GM21381 (cell line): ENCODE results near the gene FZD2.
"Not testable (repeated sequence)": the region's sequence is repeated elsewhere in the genome, so short reads cannot be mapped to it uniquely, and the experiment has no call there.

ENCODE experiments used
- ATAC-seq: cut with Tn5 transposase; IDR thresholded peaks from one replicate; pipeline ENCODE4 v1.9.1; 2021; ENCODE audit warnings: mild to moderate bottlenecking, moderate library complexity; ENCODE audit not compliant: unreplicated experiment

FZD2 gene

GRCh38 chr17:44546671-44547606 is 10.3 kb upstream of the FZD2 start:
- no peak for ATAC-seq

DNA sequence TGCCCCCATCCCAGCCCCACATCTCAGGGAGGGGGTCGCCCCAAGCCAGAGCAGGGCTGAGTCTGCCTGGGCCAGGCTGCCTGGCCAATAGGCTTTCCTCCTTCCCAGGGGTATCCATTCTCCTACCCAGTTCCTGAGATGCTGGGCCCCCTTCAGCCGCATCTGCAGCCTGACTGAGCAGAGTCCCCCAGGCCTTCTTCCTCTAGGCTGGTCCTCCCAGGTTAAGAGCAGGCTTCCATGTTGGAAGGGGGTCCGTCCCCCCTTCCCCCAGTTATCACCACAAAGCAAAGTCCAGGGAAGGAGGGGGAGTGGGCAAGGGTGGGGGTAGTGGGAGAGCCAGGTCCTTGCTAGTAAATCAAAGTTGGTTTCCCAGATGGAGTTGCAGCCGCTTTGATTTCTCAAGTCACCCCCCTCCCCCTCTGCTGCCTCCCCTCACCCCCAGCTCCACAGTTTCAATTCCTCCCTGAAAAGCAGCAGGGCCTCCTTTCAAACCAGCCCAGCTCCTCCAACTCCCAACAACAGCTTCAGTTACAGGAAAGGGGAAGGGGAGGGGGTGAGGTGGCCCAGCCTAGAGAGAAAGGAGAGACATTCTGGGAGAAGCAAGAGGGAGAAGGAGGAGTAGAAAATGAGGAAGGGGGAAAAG is 9.5 kb upstream of the FZD2 start:
- no peak for ATAC-seq

DNA sequence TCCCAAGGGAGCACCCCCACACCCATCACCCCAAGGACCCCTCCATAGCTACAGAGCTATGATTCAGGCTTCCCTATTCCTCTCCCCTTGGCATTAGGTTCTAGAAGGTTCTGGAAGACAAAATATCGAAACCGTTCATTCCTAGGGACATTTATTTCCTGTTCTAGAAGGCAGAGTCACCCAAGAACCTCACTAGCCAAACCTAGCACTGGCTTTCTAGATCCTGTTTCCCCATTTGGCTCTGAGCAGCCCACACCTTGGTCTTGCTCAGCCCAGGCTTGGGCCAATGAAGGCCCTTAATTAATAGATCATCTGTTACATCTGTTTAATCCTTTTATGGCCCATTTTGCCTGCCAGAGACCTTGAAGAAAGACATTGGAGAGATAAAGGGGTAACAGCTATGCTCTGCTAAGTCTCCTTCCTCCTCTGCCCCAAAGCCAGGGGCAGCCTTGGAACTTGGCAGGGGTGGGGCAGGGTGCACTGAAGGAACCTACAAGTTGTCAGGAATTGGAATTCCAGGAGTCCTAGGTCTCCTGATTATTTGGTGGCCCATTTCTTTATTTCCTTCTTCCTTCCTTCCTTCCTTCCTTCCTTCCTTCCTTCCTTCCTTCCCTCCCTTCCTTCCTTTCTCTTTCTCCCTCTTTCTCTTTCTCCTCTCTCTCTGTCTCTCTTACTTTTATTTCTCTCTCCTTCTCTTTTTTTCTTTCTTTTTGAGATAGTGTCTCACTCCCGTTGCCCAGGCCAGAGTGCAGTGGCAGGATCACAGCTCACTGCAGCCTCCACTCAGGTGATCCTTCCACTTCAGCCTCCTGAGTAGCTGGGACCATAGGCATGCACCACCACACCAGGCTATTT is 8.7 kb upstream of the FZD2 start:
- no peak for ATAC-seq

DNA sequence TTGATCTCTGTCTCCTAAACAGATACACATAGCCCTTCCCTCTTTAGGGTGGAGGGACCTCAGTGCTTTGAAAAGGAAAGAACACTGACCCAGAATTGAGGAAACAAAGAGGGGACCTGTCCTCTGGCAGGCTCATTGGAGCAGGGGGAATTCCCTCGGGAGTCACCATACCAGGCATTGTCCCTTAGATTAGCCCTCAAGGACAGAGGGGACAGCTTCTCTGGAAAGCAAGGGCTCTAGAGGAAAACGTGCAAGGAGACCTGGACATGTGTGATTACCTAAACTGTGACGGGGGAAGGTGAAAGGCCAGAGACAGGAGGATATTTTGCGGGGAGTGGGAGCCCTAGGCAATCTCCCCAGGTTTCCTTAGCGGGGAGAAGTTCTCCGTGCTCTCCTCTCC is 7.6 kb upstream of the FZD2 start:
- ATAC-seq, result no peak

- ATAC-seq, result no peak
Observed at GRCh38 chr17:44552361-44552760, 4.9 kb upstream of the FZD2 start.

GRCh38 chr17:44555099-44555498 is 2.2 kb upstream of the FZD2 start:
- ATAC-seq, result no peak

DNA sequence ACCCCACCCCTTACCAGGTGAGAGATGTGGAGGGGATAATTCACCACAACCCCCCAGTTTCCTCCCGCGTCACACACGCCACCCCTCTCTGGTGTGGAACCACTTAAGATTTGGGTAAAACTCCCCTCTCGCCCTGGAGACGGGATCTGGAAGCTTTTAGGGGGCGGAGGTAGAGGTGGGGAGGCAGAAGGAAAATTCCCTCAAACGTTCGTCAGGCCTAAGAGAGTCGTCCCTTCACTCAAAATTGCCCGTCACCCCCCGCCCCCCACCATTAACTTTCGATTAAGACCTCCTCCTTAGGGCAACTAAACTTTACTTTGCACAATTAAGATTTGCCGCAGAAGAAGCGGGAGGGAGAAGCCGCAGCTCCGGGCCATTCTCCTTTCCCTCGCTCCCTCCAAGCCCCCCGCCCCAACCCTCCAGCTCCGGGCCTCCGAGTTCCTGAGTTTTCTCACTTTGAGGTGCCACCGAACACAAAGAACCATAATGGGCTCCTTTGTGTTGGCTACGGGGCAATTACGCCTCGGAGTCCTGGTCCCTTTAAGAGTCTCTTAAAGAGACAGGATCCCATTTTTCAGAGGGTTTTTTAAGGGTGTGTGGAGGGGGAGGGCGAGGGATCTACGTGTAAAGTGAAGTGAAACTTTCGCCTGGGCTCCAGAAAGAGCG is 985 bp upstream of the FZD2 start:
- ATAC-seq, result no peak

DNA sequence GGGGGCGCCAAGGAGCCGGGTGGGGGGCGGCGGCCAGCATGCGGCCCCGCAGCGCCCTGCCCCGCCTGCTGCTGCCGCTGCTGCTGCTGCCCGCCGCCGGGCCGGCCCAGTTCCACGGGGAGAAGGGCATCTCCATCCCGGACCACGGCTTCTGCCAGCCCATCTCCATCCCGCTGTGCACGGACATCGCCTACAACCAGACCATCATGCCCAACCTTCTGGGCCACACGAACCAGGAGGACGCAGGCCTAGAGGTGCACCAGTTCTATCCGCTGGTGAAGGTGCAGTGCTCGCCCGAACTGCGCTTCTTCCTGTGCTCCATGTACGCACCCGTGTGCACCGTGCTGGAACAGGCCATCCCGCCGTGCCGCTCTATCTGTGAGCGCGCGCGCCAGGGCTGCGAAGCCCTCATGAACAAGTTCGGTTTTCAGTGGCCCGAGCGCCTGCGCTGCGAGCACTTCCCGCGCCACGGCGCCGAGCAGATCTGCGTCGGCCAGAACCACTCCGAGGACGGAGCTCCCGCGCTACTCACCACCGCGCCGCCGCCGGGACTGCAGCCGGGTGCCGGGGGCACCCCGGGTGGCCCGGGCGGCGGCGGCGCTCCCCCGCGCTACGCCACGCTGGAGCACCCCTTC is 484 bp downstream of the FZD2 start:
- no peak for ATAC-seq

- ATAC-seq, result no peak
Observed at GRCh38 chr17:44558334-44558709, 1.0 kb downstream of the FZD2 start.

DNA sequence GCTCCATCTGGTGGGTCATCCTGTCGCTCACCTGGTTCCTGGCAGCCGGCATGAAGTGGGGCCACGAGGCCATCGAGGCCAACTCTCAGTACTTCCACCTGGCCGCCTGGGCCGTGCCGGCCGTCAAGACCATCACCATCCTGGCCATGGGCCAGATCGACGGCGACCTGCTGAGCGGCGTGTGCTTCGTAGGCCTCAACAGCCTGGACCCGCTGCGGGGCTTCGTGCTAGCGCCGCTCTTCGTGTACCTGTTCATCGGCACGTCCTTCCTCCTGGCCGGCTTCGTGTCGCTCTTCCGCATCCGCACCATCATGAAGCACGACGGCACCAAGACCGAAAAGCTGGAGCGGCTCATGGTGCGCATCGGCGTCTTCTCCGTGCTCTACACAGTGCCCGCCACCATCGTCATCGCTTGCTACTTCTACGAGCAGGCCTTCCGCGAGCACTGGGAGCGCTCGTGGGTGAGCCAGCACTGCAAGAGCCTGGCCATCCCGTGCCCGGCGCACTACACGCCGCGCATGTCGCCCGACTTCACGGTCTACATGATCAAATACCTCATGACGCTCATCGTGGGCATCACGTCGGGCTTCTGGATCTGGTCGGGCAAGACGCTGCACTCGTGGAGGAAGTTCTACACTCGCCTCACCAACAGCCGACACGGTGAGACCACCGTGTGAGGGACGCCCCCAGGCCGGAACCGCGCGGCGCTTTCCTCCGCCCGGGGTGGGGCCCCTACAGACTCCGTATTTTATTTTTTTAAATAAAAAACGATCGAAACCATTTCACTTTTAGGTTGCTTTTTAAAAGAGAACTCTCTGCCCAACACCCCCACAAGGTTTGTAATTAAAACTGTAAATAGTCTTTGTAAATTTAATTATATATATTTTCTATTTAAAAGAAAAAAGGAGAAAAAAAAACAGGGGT is 1.7 kb downstream of the FZD2 start:
- ATAC-seq, result no peak

DNA sequence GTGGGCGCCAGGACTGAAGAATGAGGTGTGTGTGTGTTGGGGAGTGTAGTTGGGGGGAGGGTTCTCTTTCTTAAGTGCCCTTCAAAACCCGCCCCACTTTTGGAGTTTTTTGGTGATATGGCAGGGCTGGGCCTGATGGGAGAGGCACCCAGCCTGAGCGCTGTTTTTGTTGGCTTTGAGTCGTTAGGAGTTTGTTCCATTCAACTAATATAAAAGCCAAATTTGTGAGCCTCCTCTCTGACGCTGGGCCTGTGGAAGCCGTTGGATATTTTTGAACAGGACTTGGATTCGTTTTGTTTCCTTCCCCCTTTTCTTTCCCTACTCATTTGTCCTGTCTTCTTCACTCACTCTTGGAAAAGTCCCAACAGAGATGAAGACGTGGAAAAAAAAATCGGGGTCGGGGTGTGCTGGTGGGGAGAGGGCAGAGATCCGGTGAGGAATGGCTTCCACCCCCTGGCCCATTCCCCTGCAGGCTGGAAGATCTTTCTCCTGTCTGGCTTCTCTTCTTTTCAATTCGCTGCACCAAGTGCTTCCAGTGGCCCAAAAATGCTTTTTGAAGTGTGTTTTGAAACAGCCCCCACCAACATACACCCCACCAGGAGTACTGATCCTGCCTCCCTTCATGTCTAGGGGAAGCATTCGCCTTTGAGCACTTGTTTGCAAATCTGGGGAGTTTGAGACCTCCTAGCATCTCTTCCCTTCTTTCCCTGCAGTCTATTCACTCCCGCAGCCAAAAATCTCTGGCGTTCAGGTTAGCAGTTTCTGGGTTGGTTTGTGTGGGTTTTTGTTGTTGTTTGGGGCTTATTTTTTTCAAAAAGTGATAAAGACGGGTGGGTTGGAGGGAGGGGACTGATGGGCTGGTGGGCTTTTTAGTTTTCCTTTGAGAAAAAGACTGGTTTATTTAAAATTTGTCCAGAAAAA is 2.6 kb downstream of the FZD2 start:
- ATAC-seq, result no peak

DNA sequence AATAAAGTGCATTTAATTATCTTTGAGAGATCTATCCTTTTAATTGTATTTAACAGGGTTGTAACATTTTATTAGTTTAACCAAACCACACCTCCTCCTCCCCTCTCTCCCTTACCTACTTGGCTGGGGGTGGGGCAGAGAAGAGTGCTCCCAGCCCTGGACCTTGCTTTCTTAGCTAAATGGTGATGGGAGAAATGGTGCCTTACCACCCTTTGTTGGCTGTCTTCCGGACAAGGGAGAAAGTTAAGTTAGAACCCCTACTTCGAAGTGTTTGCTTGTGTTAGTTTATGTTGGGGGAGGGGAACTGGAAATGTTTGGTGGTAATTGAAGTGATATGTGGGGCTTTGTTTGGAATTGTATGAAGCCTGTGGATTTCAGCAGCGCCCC is 3.9 kb downstream of the FZD2 start:
- ATAC-seq, result no peak

DNA sequence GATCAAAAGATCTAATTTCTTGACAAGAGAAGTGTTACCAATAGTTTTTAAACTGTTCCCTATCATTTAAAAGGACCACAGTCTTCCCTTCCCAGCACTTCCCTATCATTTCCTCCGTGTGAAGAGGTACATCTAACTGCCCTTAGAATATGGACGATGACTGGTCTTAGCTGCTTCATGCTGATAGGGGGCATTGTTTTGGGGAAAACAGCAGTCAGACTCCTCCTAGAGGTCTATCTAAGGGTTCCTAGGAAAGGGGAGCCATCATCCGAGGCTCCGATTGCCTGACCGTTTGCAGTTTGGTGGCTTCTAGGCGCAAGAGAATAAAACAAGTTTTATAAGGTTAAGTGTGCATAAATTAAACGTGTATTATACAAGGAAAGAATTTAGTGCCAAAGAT is 7.1 kb downstream of the FZD2 start:
- no peak for ATAC-seq

DNA sequence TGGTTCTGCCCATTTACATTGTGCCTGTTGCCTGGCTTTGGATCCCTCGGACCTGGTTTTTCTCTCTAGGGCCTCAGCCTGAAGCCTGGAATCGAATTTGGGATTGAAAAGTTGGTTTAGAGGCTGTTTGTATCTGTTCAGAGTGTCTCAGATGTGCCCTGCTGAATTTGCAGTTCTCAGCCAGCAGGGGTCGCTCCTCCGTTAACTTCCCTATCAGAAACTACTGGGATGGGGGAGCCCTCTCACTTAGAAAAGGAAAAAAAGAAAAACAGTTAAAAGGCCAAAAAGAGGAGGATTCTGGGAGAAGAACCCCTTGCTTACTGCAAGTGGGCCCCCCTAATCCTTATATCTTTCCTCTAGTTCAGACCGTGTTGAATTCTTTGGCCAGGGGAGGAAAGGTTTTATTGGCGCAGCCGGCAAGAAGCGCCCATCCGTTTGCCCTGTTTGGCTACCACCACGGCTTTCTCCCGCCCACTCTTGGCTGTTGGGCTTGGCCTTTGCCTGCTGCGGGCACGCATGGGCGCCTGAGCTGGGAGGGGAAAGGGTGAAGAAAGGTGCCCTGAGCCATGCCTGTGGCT is 8.7 kb downstream of the FZD2 start:
- ATAC-seq, result no peak

DNA sequence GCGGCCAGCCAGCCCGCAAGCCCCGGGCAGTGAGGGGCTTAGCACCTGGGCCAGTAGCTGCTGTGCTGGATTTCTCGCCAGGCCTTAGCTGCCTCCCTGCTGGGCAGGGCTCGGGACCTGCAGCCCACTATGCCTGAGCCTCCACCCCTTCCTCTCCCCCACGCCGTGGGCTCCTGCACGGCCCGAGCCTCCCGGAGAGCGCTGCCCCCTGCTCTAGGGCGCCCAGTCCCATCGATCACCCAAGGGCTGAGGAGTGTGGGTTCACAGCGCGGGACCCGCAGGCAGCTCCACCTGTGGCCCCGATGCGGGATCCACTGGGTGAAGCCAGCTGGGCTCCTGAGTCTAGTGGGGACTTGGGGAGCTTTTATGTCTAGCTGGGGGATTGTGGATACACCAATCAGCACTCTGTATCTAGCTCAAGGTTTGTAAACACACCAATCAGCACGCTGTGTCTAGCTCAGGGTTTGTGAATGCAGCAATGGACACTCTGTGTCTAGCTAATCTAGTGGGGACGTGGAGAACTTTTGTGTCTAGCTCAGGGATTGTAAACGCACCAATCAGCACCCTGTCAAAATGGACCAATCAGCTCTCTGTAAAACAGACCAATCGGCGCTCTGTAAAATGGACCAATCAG is 11.1 kb downstream of the FZD2 start:
- ATAC-seq, result not testable (repeated sequence)

- no peak for ATAC-seq
Observed at GRCh38 chr17:44568945-44569858, 11.9 kb downstream of the FZD2 start.

- no peak for ATAC-seq
Observed at GRCh38 chr17:44572801-44573200, 15.5 kb downstream of the FZD2 start.
